OCI-LY7 (cell line): ENCODE results near the gene UBE2H. TPM values are rescaled to one million over a fixed set of nuclear protein-coding genes. Genes with fewer than 3 reads are reported as not detected.

ENCODE experiments used
- BruUV-seq: library from RNA; stranded (reverse); fragments of 400-500 nt; replicated peaks from 2 replicates; lab custom pipeline; 2021; lab: Mats Ljungman, UMichigan
- CTCF ChIA-PET: fragments of 300-600 bp; sonication (Branson Sonifier 250); formaldehyde crosslinking; loops from one replicate; lab custom pipeline; 2022; ENCODE audit warnings: antibody characterized with exemption; ENCODE audit not compliant: unreplicated experiment; lab: Charles Lee
- POLR2A ChIA-PET: fragments of 300-600 bp; sonication (Branson Sonifier 250); formaldehyde crosslinking; loops from one replicate; lab custom pipeline; 2022; ENCODE audit warnings: antibody characterized with exemption; lab: Charles Lee
- DNase-seq: peaks from one replicate; pipeline ENCODE4 v3.0.0-alpha.2; 2015; ENCODE audit warnings: low spot score
- H2AFZ ChIP-seq: fragments of 200-600 bp; sonication (generic), shearing (Covaris generic); 2 replicates; pipeline ENCODE4 v1.6.1; 2014; ENCODE audit warnings: mild to moderate bottlenecking, antibody characterized with exemption, low read length, moderate library complexity
- H3K27ac ChIP-seq: fragments of 200-600 bp; sonication (generic); 2 replicates; pipeline ENCODE4 v1.5.1; 2014; ENCODE audit warnings: mixed run types, low read depth, mild to moderate bottlenecking, moderate library complexity, low read length, inconsistent platforms; ENCODE audit not compliant: poor library complexity, severe bottlenecking
- H3K36me3 ChIP-seq: fragments of 200-600 bp; sonication (generic); 2 replicates; pipeline ENCODE4 v1.6.1; 2014; ENCODE audit warnings: mild to moderate bottlenecking, antibody characterized with exemption, low read length, moderate library complexity, mixed read lengths; ENCODE audit not compliant: insufficient read depth
- H3K4me1 ChIP-seq: fragments of 200-600 bp; sonication (generic); 2 replicates; pipeline ENCODE4 v1.5.1; 2014; ENCODE audit warnings: mild to moderate bottlenecking, low read length; ENCODE audit not compliant: insufficient read depth, poor library complexity, severe bottlenecking
- H3K4me2 ChIP-seq: fragments of 200-600 bp; sonication (generic); 2 replicates; pipeline ENCODE4 v1.6.1; 2014; ENCODE audit warnings: mild to moderate bottlenecking, low read length
- H3K4me3 ChIP-seq: fragments of 200-600 bp; sonication (generic); 2 replicates; pipeline ENCODE4 v1.5.1; 2014; ENCODE audit warnings: mild to moderate bottlenecking, low read depth, low read length; ENCODE audit not compliant: poor library complexity, severe bottlenecking
- H3K79me2 ChIP-seq: fragments of 200-600 bp; sonication (generic); 2 replicates; pipeline ENCODE4 v1.6.1; 2016; ENCODE audit warnings: low read depth, mild to moderate bottlenecking, low read length, moderate library complexity, mixed read lengths; ENCODE audit not compliant: insufficient read depth
- H3K9me2 ChIP-seq: fragments of 200-600 bp; sonication (generic); 2 replicates; pipeline ENCODE4 v1.6.1; 2016; ENCODE audit warnings: mild to moderate bottlenecking, low read length, mixed read lengths; ENCODE audit not compliant: insufficient read depth
- H3K9me3 ChIP-seq: fragments of 200-600 bp; sonication (generic); 2 replicates; pipeline ENCODE4 v1.6.1; 2014; ENCODE audit warnings: mild to moderate bottlenecking, mixed run types, low read length, mixed read lengths
- H4K20me1 ChIP-seq: fragments of 200-600 bp; sonication (generic); 2 replicates; pipeline ENCODE4 v1.6.1; 2014; ENCODE audit warnings: mild to moderate bottlenecking, antibody characterized with exemption, low read length, moderate library complexity, mixed read lengths; ENCODE audit not compliant: insufficient read depth
- EZH2phosphoT487 ChIP-seq: fragments of 200-600 bp; sonication (generic); IDR thresholded peaks from 2 replicates; pipeline ENCODE4 v1.6.1; 2018; ENCODE audit warnings: low read depth, borderline replicate concordance, mild to moderate bottlenecking, mixed run types, antibody characterized with exemption, low read length, moderate library complexity, mixed read lengths
- intact Hi-C: fragments of 100-400 bp; cut with micrococcal nuclease; formaldehyde crosslinking; loops from one replicate; pipeline ENCODE4 v1.10.0; 2022; ENCODE audit not compliant: unreplicated experiment
- total RNA-seq, 2 experiments: library from RNA; depleted of rRNA in 1 of 2; stranded (reverse); fragments of >200 nt in 1 of 2; shearing (Covaris generic) in 1 of 2; gene quantifications; 2 replicates each; pipeline ENCODE4 v1.2.3, GENCODE V29; 2014 to 2022
- TF ChIP-seq, protein P1 (sequence below): fragments of 200-600 bp; sonication (generic); conservative IDR thresholded peaks from 2 replicates; pipeline ENCODE4 v1.5.1; 2014; ENCODE audit warnings: mild to moderate bottlenecking, antibody characterized with exemption, low read length, moderate library complexity, mixed read lengths

Gene UBE2H
- total RNA-seq, 2 experiments from 2014 or later = 12.7 to 35.3 TPM

DNA sequence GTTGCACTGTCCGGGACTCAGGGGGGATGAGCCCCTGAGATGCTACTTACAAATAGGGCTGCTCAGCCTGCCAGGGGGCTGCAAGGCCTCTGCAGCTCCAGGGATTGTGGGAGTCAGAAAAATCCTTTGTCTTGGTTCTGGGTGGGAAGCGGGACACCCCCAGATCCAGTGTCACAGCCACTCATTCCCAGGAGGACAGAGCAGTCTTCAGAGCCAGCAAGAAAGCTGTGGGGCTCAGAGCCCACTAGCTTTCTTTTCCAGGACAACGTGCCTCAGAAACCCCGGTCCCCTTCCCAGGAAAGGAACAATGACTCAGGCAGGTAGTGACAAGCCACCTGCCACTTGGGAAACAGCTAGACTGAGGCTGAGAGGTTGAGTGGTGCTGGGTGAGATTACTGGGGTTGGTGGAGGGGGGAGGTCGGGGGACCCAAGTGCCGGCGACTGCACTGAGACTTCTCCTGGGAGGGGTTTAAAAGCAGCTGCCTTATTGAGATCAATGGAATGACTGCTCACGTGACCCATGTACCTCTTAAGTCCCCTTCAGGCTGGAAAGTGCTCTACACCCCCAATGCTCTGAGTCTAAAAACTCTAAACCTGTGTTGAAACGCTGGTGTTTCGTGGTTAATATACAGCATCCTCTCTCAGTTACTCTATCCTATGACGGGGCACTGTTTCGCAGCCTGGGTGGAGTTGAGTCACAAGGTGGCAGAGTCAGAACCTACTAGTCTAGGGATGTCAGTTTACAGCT lies 123.6 kb downstream of the UBE2H start:
- Histone ChIP-seq H3K79me2 (no peaks in the 10 kb centered on the region), H3K4me2 (no peak overlapping the region), H3K27ac (no peak overlapping the region), H2AFZ (no peak overlapping the region), H3K36me3 (no peaks in the 10 kb centered on the region), H3K9me3 (no peaks in the 10 kb centered on the region), H3K4me3 (no peak overlapping the region), H4K20me1 (no peaks in the 10 kb centered on the region), H3K4me1 (peaks cover 4% of the 10 kb centered on the region), H3K9me2 (no peaks in the 10 kb centered on the region)
- TF ChIP-seq, protein P1, sequence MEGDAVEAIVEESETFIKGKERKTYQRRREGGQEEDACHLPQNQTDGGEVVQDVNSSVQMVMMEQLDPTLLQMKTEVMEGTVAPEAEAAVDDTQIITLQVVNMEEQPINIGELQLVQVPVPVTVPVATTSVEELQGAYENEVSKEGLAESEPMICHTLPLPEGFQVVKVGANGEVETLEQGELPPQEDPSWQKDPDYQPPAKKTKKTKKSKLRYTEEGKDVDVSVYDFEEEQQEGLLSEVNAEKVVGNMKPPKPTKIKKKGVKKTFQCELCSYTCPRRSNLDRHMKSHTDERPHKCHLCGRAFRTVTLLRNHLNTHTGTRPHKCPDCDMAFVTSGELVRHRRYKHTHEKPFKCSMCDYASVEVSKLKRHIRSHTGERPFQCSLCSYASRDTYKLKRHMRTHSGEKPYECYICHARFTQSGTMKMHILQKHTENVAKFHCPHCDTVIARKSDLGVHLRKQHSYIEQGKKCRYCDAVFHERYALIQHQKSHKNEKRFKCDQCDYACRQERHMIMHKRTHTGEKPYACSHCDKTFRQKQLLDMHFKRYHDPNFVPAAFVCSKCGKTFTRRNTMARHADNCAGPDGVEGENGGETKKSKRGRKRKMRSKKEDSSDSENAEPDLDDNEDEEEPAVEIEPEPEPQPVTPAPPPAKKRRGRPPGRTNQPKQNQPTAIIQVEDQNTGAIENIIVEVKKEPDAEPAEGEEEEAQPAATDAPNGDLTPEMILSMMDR = no peak
- TF ChIP-seq EZH2phosphoT487 = no peak
- ChIA-PET CTCF (interaction anchor here (0.6 kb wide), 1 partner anchor 25 kb away, joined by 3 read pairs; no protein-coding TSS in a partner anchor), POLR2A (interaction anchor here (0.6 to 1.3 kb wide), 2 partner anchors 103 to 461 kb away, joined by 5 to 7 read pairs; no protein-coding TSS in a partner anchor)
- intact Hi-C loops = loop anchor here (10.0 kb wide), 1 partner anchor 464 kb away; no protein-coding TSS in a partner anchor
- BruUV-seq = no TSS peak
- no peak for DNase-seq

DNA sequence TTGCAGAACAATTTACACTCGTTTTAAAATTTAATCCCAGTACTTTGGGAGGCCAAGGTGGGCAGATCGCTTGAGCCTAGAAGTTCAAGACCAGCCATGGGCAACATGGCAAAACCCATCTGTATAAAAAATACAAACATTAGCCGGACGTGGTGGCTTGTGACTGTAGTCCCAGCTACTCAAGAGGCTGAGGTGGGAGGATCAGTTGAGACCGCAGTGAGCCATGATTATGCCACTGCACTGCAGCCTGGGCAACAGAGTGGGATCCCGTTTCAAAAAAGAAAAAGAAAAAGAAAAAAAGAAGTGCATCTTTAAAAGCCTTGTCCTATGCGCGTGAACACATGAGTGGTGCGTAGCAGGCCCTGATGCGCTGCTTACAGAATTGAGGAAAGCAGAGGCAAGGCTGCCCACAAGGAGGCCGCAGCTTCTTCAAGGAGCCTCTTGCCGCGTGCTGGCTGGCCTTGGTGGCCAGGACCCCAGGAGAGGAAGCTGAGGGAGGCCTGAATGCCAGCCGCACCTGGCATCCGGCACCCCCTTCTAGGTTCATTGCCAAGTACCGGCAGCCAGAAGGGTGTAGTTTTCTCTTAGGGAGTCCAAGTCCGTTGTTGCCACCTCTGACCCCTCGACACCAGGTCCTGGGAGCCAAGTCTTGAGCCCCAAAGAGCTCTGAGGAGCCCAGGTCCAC lies 124.5 kb downstream of the UBE2H start:
- Histone ChIP-seq H2AFZ (no peak overlapping the region), H3K4me3 (no peak overlapping the region), H3K27ac (no peak overlapping the region), H3K79me2 (no peaks in the 10 kb centered on the region), H3K9me2 (no peaks in the 10 kb centered on the region), H3K4me2 (no peak overlapping the region), H3K9me3 (no peaks in the 10 kb centered on the region), H3K4me1 (peaks cover 4% of the 10 kb centered on the region), H3K36me3 (no peaks in the 10 kb centered on the region), H4K20me1 (no peaks in the 10 kb centered on the region)
- no TSS peak for BruUV-seq
- POLR2A ChIA-PET = no interaction called here
- intact Hi-C loops = loop anchor here (10.0 kb wide), 1 partner anchor 463 kb away; no protein-coding TSS in a partner anchor
- CTCF ChIA-PET = no interaction called here
- no peak for DNase-seq
- TF ChIP-seq EZH2phosphoT487 = no peak
- TF ChIP-seq, protein P1 = no peak
